Liver (tissue), 3 donors: ENCODE measurements around the gene SH3BP1.
"Not testable (repeated sequence)": the region's sequence is repeated elsewhere in the genome, so short reads cannot be mapped to it uniquely, and the experiment has no call there.

Source experiments
- CTCF ChIP-seq: fragments of 150-350 bp; IDR thresholded peaks from 2 replicates; pipeline ENCODE4 v1.5.1; 2017; ENCODE audit warnings: improper control_type of control experiment, low read depth, low read length; ENCODE audit not compliant: missing input control
- GABPA ChIP-seq, 2 donors: IDR thresholded peaks in 1 of 2; conservative IDR thresholded peaks in 1 of 2; 2 replicates each; pipeline ENCODE4 v1.6.1; 2016; ENCODE audit warnings: antibody characterized with exemption in 2 of 2, mild to moderate bottlenecking in 1 of 2, moderate library complexity in 1 of 2
- TF ChIP-seq, protein P1 (sequence below): IDR thresholded peaks from 2 replicates; pipeline ENCODE4 v1.6.1; 2016; ENCODE audit warnings: antibody characterized with exemption
- TF ChIP-seq, protein P2 (sequence below): IDR thresholded peaks from 2 replicates; pipeline ENCODE4 v1.6.1; 2016; ENCODE audit warnings: antibody characterized with exemption
- donor health status: healthy.
- donor health status: healthy.

GRCh38 chr22:37694131-37694530 lies 54.7 kb downstream of the SH3BP1 start:
- TF ChIP-seq CTCF; GABPA (IDR thresholded peaks at IDR 0.05 in 1 of 2, conservative IDR thresholded peaks at IDR 0.05 in 1 of 2): not testable (repeated sequence)
- TF ChIP-seq, protein P1, sequence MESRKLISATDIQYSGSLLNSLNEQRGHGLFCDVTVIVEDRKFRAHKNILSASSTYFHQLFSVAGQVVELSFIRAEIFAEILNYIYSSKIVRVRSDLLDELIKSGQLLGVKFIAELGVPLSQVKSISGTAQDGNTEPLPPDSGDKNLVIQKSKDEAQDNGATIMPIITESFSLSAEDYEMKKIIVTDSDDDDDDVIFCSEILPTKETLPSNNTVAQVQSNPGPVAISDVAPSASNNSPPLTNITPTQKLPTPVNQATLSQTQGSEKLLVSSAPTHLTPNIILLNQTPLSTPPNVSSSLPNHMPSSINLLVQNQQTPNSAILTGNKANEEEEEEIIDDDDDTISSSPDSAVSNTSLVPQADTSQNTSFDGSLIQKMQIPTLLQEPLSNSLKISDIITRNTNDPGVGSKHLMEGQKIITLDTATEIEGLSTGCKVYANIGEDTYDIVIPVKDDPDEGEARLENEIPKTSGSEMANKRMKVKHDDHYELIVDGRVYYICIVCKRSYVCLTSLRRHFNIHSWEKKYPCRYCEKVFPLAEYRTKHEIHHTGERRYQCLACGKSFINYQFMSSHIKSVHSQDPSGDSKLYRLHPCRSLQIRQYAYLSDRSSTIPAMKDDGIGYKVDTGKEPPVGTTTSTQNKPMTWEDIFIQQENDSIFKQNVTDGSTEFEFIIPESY, result not testable (repeated sequence)
- TF ChIP-seq, protein P2, sequence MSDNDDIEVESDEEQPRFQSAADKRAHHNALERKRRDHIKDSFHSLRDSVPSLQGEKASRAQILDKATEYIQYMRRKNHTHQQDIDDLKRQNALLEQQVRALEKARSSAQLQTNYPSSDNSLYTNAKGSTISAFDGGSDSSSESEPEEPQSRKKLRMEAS, result not testable (repeated sequence)
